CD14-positive monocyte (primary cell): Measurements from ENCODE around the gene HTR6. TPM values are rescaled to one million over a fixed set of nuclear protein-coding genes. Genes with fewer than 3 reads are reported as not detected.

Experiments used
- DNase-seq, 3 donors: peaks; one replicate each; pipeline ENCODE4 v3.0.0-alpha.2; 2011 to 2022
- H2AFZ ChIP-seq: 2 replicates; pipeline ENCODE4 v1.6.0; 2012; ENCODE audit warnings: mild to moderate bottlenecking, low read depth, low read length, inconsistent platforms; ENCODE audit not compliant: insufficient read depth, poor library complexity, severe bottlenecking
- H3K27ac ChIP-seq, 2 donors: 1 replicate in 1 of 2; 2 replicates in 1 of 2; pipeline ENCODE4 v1.5.1; 2012 to 2013; ENCODE audit warnings: low read length in 2 of 2, control low read depth in 1 of 2, inconsistent platforms in 1 of 2, low read depth in 1 of 2, mild to moderate bottlenecking in 1 of 2
- H3K27me3 ChIP-seq, 2 donors: one replicate each; pipeline versions ENCODE4 v1.6.0 to v1.6.1; 2011 to 2013; ENCODE audit warnings: low read length in 2 of 2; ENCODE audit not compliant: control insufficient read depth in 2 of 2, insufficient read depth in 2 of 2
- H3K36me3 ChIP-seq, 2 donors: replicated peaks in 1 of 2; 1 replicate in 1 of 2; 2 replicates in 1 of 2; pipeline versions ENCODE4 v1.5.1 to v1.6.1; 2012 to 2013; ENCODE audit warnings: low read length in 2 of 2, control low read depth in 1 of 2, inconsistent platforms in 1 of 2, mild to moderate bottlenecking in 1 of 2; ENCODE audit not compliant: insufficient read depth in 2 of 2, control insufficient read depth in 1 of 2
- H3K4me1 ChIP-seq, 2 donors: 1 replicate in 1 of 2; 2 replicates in 1 of 2; pipeline versions ENCODE4 v1.5.1 to v1.6.1; 2012 to 2013; ENCODE audit warnings: low read length in 2 of 2, control low read depth in 1 of 2, inconsistent platforms in 1 of 2, mild to moderate bottlenecking in 1 of 2, moderate library complexity in 1 of 2; ENCODE audit not compliant: insufficient read depth in 2 of 2, control insufficient read depth in 1 of 2
- H3K4me2 ChIP-seq: replicated peaks from 2 replicates; pipeline ENCODE3; 2012; ENCODE audit warnings: low read length, moderate library complexity, mild to moderate bottlenecking; ENCODE audit not compliant: poor library complexity, severe bottlenecking; ENCODE audit errors: extremely low read depth
- H3K4me3 ChIP-seq, 3 experiments: fragments of 200-600 bp in 1 of 3; sonication (generic) in 1 of 3; replicated peaks in 1 of 3; 1 replicate in 2 of 3; 2 replicates in 1 of 3; pipeline ENCODE4 v1.5.1; 2011 to 2013; ENCODE audit warnings: low read length in 3 of 3, mild to moderate bottlenecking in 3 of 3, control low read depth in 2 of 3, low read depth in 2 of 3, inconsistent platforms in 1 of 3, moderate library complexity in 1 of 3
- H3K79me2 ChIP-seq: 2 replicates; pipeline ENCODE4 v1.6.0; 2012; ENCODE audit warnings: mild to moderate bottlenecking, control low read depth, inconsistent platforms, low read length, moderate library complexity; ENCODE audit not compliant: insufficient read depth
- H3K9ac ChIP-seq: 2 replicates; pipeline ENCODE4 v1.6.0; 2017; ENCODE audit warnings: low read length, mild to moderate bottlenecking; ENCODE audit not compliant: insufficient read depth, poor library complexity, severe bottlenecking
- H3K9me3 ChIP-seq, 2 donors: replicated peaks in 1 of 2; 1 replicate in 1 of 2; 2 replicates in 1 of 2; pipeline versions ENCODE4 v1.5.1 to v1.6.1; 2012 to 2013; ENCODE audit warnings: low read length in 2 of 2, control low read depth in 1 of 2; ENCODE audit not compliant: control insufficient read depth in 1 of 2, insufficient read depth in 1 of 2
- H4K20me1 ChIP-seq: 2 replicates; pipeline ENCODE4 v1.6.0; 2012; ENCODE audit warnings: mild to moderate bottlenecking, low read length, control low read depth, moderate library complexity; ENCODE audit not compliant: insufficient read depth
- H3K27ac Mint-ChIP-seq, 7 donors: one replicate each; pipeline ENCODE4 v1.8.0; 2020; ENCODE audit warnings: mild to moderate bottlenecking in 7 of 7, mixed read lengths in 7 of 7, moderate library complexity in 6 of 7, inconsistent platforms in 2 of 7
- H3K27me3 Mint-ChIP-seq, 3 donors: one replicate each; pipeline ENCODE4 v1.8.0; 2021 to 2022; ENCODE audit warnings: low read depth in 3 of 3, mild to moderate bottlenecking in 3 of 3, mixed read lengths in 3 of 3, moderate library complexity in 3 of 3, inconsistent platforms in 1 of 3
- H3K36me3 Mint-ChIP-seq, 2 donors: one replicate each; pipeline ENCODE4 v1.8.0; 2020; ENCODE audit warnings: mixed read lengths in 2 of 2, inconsistent platforms in 1 of 2, mild to moderate bottlenecking in 1 of 2
- H3K4me1 Mint-ChIP-seq: one replicate; pipeline ENCODE4 v1.8.0; 2020; ENCODE audit warnings: mild to moderate bottlenecking, mixed read lengths
- H3K4me3 Mint-ChIP-seq, 2 donors: one replicate each; pipeline ENCODE4 v1.8.0; 2020; ENCODE audit warnings: mild to moderate bottlenecking in 2 of 2, mixed read lengths in 2 of 2, moderate library complexity in 1 of 2
- H3K9me3 Mint-ChIP-seq, 7 donors: one replicate each; pipeline ENCODE4 v1.8.0; 2020 to 2022; ENCODE audit warnings: mixed read lengths in 7 of 7, mild to moderate bottlenecking in 6 of 7, moderate library complexity in 6 of 7, inconsistent platforms in 2 of 7
- WGBS: methylation state at CpG from one replicate; pipeline ENCODE4 v1.1.5; 2013; ENCODE audit warnings: missing lambda C conversion rate; ENCODE audit not compliant: insufficient coverage; 5-methylcytosine and 5-hydroxymethylcytosine counted together
- intact Hi-C, 2 donors: fragments of 100-400 bp; cut with micrococcal nuclease; formaldehyde crosslinking; loops; one replicate each; pipeline versions ENCODE4 v1.15.0 to v1.15.1; 2023
- polyA plus RNA-seq, 3 donors: library from polyadenylated mRNA; depleted of rRNA in 1 of 3; unstranded in 2 of 3; stranded (reverse) in 1 of 3; fragments of 300-500 nt in 2 of 3; fragments of >200 nt in 1 of 3; fragmentation: Illumina TruSeq in 2 of 3; gene quantifications; 1 replicate in 2 of 3; 2 replicates in 1 of 3; pipeline ENCODE4 v1.2.3, GENCODE V29; 2012 to 2021
- TF ChIP-seq, protein P1 (sequence below): fragments of 200-600 bp; IDR thresholded peaks from one replicate; pipeline ENCODE4 v1.8.0; 2022; ENCODE audit warnings: antibody characterized with exemption, mild to moderate bottlenecking

The HTR6 gene
- polyA plus RNA-seq, 3 donors, result not detected

DNA sequence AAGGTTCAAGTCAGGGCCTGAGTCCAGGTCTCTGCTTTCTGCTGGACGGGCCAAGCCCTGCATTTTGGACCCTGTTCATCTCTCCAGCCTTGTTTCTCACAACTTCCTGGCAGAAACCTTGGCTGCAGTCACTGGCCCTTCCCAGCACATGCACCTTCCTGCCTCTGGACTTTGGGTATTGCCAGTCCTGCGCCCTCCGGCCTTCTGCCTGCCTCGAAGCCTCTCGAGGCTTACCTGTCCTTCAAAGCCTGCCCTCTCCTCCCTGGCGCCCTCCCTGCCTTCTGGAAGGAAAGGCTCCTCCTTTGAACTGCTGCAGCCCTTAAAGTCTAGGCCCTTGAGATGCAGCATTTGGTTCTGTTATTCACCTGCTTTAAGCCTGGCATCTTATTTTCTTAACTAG lies 52.8 kb downstream of the HTR6 start:
- H3K27ac ChIP-seq, result no peak overlapping the region
- H3K4me2 ChIP-seq, result no peak overlapping the region
- H3K36me3 ChIP-seq, result peaks cover 0 to 9% of the 10 kb centered on the region in 2 donors
- Mint-ChIP-seq H3K4me1 (peaks cover 5% of the 10 kb centered on the region), H3K27me3 (peaks cover 0 to 2% (median 0%) of the 10 kb centered on the region in 3 donors), H3K4me3 (no peak overlapping the region), H3K27ac (peak overlapping the region in 1 of 7 donors; percentile 7), H3K9me3 (no peaks in the 10 kb centered on the region), H3K36me3 (peaks cover 8 to 15% of the 10 kb centered on the region in 2 donors)
- WGBS, result 95% methylated on average over 5 of the region's 6 CpGs
- no peak for DNase-seq
- no peak overlapping the region for H3K4me3 ChIP-seq
- TF ChIP-seq, protein P1, sequence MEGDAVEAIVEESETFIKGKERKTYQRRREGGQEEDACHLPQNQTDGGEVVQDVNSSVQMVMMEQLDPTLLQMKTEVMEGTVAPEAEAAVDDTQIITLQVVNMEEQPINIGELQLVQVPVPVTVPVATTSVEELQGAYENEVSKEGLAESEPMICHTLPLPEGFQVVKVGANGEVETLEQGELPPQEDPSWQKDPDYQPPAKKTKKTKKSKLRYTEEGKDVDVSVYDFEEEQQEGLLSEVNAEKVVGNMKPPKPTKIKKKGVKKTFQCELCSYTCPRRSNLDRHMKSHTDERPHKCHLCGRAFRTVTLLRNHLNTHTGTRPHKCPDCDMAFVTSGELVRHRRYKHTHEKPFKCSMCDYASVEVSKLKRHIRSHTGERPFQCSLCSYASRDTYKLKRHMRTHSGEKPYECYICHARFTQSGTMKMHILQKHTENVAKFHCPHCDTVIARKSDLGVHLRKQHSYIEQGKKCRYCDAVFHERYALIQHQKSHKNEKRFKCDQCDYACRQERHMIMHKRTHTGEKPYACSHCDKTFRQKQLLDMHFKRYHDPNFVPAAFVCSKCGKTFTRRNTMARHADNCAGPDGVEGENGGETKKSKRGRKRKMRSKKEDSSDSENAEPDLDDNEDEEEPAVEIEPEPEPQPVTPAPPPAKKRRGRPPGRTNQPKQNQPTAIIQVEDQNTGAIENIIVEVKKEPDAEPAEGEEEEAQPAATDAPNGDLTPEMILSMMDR, result no peak
- no peaks in the 10 kb centered on the region for H3K27me3 ChIP-seq
- intact Hi-C loops, result no loop called here
- no peaks in the 10 kb centered on the region for H3K79me2 ChIP-seq
- H2AFZ ChIP-seq, result no peak overlapping the region
- no peak overlapping the region for H3K9ac ChIP-seq
- no peaks in the 10 kb centered on the region for H4K20me1 ChIP-seq
- no peaks in the 10 kb centered on the region for H3K9me3 ChIP-seq
- H3K4me1 ChIP-seq, result no peaks in the 10 kb centered on the region

- Histone ChIP-seq H3K9me3 (no peaks in the 10 kb centered on the region), H3K27ac (no peak overlapping the region), H4K20me1 (no peaks in the 10 kb centered on the region), H3K36me3 (peaks cover 0 to 15% of the 10 kb centered on the region in 2 donors), H3K9ac (no peak overlapping the region), H2AFZ (no peak overlapping the region), H3K79me2 (no peaks in the 10 kb centered on the region), H3K4me1 (no peaks in the 10 kb centered on the region), H3K27me3 (no peaks in the 10 kb centered on the region), H3K4me2 (no peak overlapping the region), H3K4me3 (no peak overlapping the region)
- intact Hi-C loops, result no loop called here
- DNase-seq, result no peak
- no peak overlapping the region for H3K27ac Mint-ChIP-seq
- no peak overlapping the region for H3K4me3 Mint-ChIP-seq
- H3K27me3 Mint-ChIP-seq, result peaks cover 0 to 2% (median 0%) of the 10 kb centered on the region in 3 donors
- H3K36me3 Mint-ChIP-seq, result peaks cover 13% of the 10 kb centered on the region in 2 donors
- no CpG with 5 or more reads among the region's 4 CpGs for WGBS
- no peaks in the 10 kb centered on the region for H3K9me3 Mint-ChIP-seq
- TF ChIP-seq, protein P1, result no peak
- H3K4me1 Mint-ChIP-seq, result peaks cover 5% of the 10 kb centered on the region
Measured at GRCh38 chr1:19720174-19720573, 55.5 kb downstream of the HTR6 start.
